Ectodermal cell (in vitro differentiated cells): ENCODE results near the gene KCND2.

Experiments used
- H3K27ac ChIP-seq: 2 replicates; pipeline ENCODE4 v1.7.0; 2013; ENCODE audit warnings: mild to moderate bottlenecking, low read depth, low read length; ENCODE audit not compliant: insufficient read depth, poor library complexity, severe bottlenecking
- H3K27me3 ChIP-seq: 2 replicates; pipeline ENCODE4 v1.7.0; 2013; ENCODE audit warnings: mild to moderate bottlenecking, low read length; ENCODE audit not compliant: insufficient read depth, control insufficient read depth, poor library complexity, severe bottlenecking
- H3K36me3 ChIP-seq: one replicate; pipeline ENCODE4 v1.7.0; 2013; ENCODE audit warnings: low read length; ENCODE audit not compliant: control insufficient read depth, insufficient read depth
- H3K4me1 ChIP-seq: one replicate; pipeline ENCODE4 v1.7.0; 2013; ENCODE audit warnings: low read length; ENCODE audit not compliant: control insufficient read depth, insufficient read depth
- H3K4me3 ChIP-seq: 2 replicates; pipeline ENCODE4 v1.7.0; 2013; ENCODE audit warnings: low read depth, low read length, control low read depth; ENCODE audit not compliant: insufficient read depth
- H3K9me3 ChIP-seq: 2 replicates; pipeline ENCODE4 v1.7.0; 2013; ENCODE audit warnings: mild to moderate bottlenecking, low read length, moderate library complexity; ENCODE audit not compliant: control insufficient read depth
- WGBS, 2 experiments: methylation state at CpG; one replicate each; pipeline ENCODE4 v1.1.7; 2013; ENCODE audit warnings: missing lambda C conversion rate in 2 of 2; 5-methylcytosine and 5-hydroxymethylcytosine counted together

Gene KCND2

GRCh38 chr7:120785095-120785494, 512.1 kb downstream of the KCND2 start:
- WGBS, 2 experiments = 85 to 89% methylated on average over 1 of the region's 1 CpG
- Histone ChIP-seq H3K9me3 (no peaks in the 10 kb centered on the region), H3K27ac (no peak overlapping the region), H3K36me3 (no peaks in the 10 kb centered on the region), H3K4me3 (no peak overlapping the region), H3K4me1 (peaks cover 6% of the 10 kb centered on the region), H3K27me3 (no peaks in the 10 kb centered on the region)

GRCh38 chr7:120792091-120792860, 519.3 kb downstream of the KCND2 start:
- no peaks in the 10 kb centered on the region for H3K4me1 ChIP-seq
- H3K4me3 ChIP-seq = no peak overlapping the region
- no peaks in the 10 kb centered on the region for H3K9me3 ChIP-seq
- H3K27me3 ChIP-seq = no peaks in the 10 kb centered on the region
- no peaks in the 10 kb centered on the region for H3K36me3 ChIP-seq
- 34 to 50% methylated on average over 10 to 13 of the region's 13 CpGs for WGBS, 2 experiments
- H3K27ac ChIP-seq = no peak overlapping the region

- H3K9me3 ChIP-seq = no peaks in the 10 kb centered on the region
- 92 to 98% methylated on average over 2 of the region's 2 CpGs for WGBS, 2 experiments
- no peaks in the 10 kb centered on the region for H3K27me3 ChIP-seq
- H3K36me3 ChIP-seq = no peaks in the 10 kb centered on the region
- no peak overlapping the region for H3K4me3 ChIP-seq
- H3K27ac ChIP-seq = no peak overlapping the region
- H3K4me1 ChIP-seq = no peaks in the 10 kb centered on the region
These were observed 519.8 kb downstream of the KCND2 start for GRCh38 chr7:120792861-120793130.

- 93 to 98% methylated on average over 2 to 3 of the region's 3 CpGs for WGBS, 2 experiments
- Histone ChIP-seq H3K4me1 (no peaks in the 10 kb centered on the region), H3K27me3 (no peaks in the 10 kb centered on the region), H3K36me3 (no peaks in the 10 kb centered on the region), H3K4me3 (no peak overlapping the region), H3K9me3 (no peaks in the 10 kb centered on the region), H3K27ac (no peak overlapping the region)
These were observed 520.4 kb downstream of the KCND2 start for GRCh38 chr7:120793213-120793936.

GRCh38 chr7:120794106-120794729, 521.2 kb downstream of the KCND2 start:
- Histone ChIP-seq H3K4me1 (no peaks in the 10 kb centered on the region), H3K36me3 (no peaks in the 10 kb centered on the region), H3K27ac (no peak overlapping the region), H3K9me3 (no peaks in the 10 kb centered on the region), H3K27me3 (no peaks in the 10 kb centered on the region), H3K4me3 (no peak overlapping the region)
- 87 to 90% methylated on average over 3 to 4 of the region's 4 CpGs for WGBS, 2 experiments

GRCh38 chr7:120797026-120797645, 524.2 kb downstream of the KCND2 start:
- 94 to 95% methylated on average over 7 of the region's 7 CpGs for WGBS, 2 experiments
- Histone ChIP-seq H3K4me3 (no peak overlapping the region), H3K9me3 (no peaks in the 10 kb centered on the region), H3K27me3 (no peaks in the 10 kb centered on the region), H3K27ac (no peak overlapping the region), H3K36me3 (no peaks in the 10 kb centered on the region), H3K4me1 (no peaks in the 10 kb centered on the region)

GRCh38 chr7:120799147-120799546, 526.2 kb downstream of the KCND2 start:
- H3K9me3 ChIP-seq = no peaks in the 10 kb centered on the region
- no peak overlapping the region for H3K4me3 ChIP-seq
- H3K27ac ChIP-seq = no peak overlapping the region
- H3K27me3 ChIP-seq = no peaks in the 10 kb centered on the region
- no CpG with 5 or more reads among the region's 1 CpG for WGBS, 2 experiments
- no peaks in the 10 kb centered on the region for H3K4me1 ChIP-seq
- H3K36me3 ChIP-seq = no peaks in the 10 kb centered on the region
